IPS-NIHi11 (cell line): ENCODE measurements around the gene TMTC2.

ENCODE experiments used
- DNase-seq: peaks from one replicate; pipeline ENCODE4 v3.0.0; 2012; ENCODE audit warnings: mixed read lengths, low spot score

TMTC2 gene

DNA sequence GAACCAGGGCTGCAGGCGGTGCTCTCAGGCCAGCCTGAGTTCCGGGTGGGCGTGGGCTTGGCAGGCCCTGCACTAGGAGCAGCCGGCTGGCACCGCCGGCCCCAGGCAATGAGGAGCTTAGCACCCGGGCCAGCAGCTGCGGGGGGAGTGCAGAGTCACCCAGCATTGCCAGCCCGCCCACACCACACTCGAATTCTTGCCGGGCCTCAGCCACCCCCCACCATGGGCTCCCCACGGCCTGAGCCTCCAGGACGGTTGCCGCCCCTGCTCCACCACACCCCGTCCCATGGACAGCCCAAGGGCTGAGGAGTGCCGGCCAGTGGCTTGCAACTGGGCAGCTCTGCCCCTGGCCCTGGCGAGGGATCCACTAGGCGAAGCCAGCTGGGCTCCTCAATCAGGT, 453.4 kb downstream of the TMTC2 start:
- no peak for DNase-seq

DNA sequence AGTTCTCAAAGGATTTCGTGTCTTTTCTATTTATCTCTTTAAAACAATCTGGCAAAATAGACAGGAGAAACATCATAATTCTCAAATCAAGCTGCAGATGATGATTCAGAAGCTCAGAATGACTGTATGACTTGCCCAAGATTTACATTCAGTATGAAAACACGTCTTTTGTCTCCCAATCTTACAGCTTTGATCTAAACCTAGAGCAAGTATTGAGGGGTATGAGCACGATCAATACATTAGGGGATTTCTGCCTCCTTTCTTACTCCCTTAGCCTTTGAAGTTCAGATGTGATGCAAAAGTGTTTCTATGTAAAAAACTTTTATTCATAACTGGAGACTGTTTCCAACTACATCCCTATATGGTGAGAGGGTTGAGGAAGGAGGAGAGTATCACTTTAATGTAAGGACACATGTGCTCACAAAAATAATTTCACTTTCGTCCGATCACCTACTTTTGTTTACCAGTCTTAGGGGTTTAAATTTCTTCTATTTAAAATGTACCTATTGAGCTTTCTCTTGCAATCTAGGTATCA, 454.8 kb downstream of the TMTC2 start:
- no peak for DNase-seq

GRCh38 chr12:83142914-83143313, 456.2 kb downstream of the TMTC2 start:
- no peak for DNase-seq

DNA sequence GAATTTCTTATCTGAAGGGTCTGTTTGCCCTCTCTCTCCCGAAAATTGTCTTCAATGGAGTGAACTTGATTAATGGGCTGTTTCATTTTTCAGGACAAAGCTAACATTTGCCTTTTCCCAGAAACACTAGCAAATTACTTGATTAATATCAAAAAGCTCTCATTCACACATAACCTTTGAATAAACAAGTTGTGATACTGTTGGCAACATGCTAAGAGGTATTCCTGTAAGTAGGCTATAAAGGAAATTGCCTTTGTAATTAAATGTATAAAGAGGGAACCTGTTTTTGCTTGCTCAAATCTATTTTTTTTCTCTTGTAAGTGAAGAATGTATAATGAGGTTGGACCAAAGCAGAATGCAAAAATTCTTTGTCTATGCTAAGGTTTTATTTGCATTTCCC, 457.2 kb downstream of the TMTC2 start:
- no peak for DNase-seq

DNA sequence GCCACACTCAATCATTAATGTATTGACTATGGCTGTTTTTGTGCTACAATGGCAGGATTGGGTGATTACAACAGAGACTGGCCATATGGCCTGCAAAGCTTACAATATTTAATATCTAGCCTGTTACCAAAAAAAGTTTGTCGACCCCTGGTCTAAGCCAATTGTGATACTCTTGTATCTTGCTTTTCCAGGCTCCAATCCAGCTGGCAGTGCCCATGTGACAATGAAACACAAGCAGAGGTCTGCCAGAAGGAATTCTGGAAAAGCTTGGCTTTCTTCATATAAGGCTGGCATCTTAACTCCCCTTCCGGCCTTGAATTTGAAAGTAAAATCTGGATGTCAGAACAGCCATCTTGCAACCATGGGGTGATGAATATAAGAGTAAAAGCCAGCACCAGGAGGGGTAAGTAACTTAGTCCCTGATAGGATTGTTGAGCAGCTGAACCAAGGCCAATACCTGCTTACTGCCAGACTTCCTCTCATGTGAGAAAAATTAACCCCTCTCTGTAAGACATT, 458.7 kb downstream of the TMTC2 start:
- no peak for DNase-seq

DNA sequence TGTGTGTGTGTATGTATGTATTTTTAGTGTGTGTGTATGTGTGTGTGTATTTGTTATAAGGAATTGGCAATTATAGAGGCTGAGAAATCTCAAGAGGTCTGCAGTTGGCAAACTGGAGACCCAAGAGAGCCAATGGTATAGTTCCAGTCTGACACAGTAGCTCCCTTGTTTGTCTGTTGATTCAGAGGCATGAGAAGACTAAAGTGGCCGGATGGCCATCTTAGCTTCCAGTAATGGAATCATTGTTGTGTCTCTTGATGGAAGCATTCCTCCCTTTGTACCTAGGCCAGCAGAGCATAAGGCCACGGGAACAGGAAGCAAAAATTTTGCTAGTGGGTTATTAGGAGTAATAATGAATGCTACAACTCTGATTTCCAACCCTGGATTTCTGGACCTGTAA, 460.6 kb downstream of the TMTC2 start:
- no peak for DNase-seq

- DNase-seq, result no peak
Observed at GRCh38 chr12:83149987-83150386, 463.3 kb downstream of the TMTC2 start.

DNA sequence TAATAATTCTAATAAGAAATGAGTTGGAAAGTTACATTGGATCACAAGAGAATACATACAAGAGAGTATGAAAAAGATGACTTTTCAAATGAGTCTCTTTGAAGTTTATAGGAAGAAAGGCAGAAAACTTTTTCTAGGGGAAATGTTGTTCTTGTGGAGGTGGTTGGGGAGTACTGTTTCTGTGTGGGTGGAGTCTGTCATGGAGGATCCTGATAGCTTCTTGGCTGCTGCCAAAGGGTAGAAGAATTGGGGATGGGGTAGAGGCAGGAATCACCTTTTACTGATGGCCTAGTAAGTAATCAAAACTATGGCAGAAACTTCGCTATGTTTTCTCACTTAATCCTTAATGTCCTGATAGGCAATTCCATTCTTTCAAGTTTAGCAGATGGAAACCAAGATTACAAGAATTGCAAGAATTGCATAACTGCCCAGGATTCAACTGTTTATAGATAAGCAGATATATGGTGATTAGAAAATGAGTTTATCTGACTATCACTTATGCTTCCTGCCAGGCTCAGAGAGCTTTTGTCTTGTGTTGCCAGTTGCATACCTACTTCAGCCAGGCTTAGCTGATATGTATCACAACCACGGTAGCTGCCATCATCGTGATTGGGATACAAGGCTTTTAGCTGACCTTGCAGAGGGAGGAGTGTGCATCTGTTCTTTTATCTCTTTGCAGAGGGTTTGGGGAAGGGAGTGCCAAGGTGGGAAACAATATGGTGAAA, 463.9 kb downstream of the TMTC2 start:
- no peak for DNase-seq

DNA sequence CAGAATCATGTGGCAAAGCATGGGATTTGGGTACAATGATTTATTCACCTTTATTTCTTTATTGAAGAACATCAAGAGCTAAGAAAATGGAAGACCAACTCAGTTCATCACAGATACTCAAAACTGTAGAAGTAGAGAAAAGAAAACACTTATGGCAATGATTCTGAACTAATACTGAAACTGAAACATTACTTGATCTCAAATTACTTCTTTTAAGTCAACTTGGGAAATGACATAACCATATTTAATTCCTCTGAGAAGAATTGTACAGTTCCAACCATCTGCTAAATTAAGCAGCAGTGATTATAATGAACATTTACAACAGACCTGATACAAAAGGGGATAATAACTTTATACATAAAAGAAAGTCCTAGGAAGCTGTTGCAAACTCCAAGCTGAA, 466.5 kb downstream of the TMTC2 start:
- DNase-seq, result no peak

DNA sequence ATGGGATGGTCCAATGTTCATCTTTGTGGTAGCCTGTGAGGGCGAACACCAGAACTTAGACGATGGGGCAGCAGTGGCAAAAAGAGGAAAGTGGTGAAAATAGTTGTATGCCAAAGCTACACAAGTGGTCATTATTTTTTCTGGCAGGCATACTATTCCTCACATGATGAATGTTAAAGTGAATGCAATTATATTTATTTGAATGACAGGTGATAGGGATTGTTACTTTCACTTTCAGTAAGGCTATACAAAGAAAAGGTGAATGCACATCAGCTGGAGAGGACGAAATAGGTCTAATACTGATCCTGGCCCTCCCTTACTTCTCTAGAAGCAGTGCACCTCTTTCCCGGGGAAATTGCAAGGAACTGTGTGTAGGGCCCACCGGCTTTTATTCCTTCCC, 470.1 kb downstream of the TMTC2 start:
- DNase-seq, result no peak

DNA sequence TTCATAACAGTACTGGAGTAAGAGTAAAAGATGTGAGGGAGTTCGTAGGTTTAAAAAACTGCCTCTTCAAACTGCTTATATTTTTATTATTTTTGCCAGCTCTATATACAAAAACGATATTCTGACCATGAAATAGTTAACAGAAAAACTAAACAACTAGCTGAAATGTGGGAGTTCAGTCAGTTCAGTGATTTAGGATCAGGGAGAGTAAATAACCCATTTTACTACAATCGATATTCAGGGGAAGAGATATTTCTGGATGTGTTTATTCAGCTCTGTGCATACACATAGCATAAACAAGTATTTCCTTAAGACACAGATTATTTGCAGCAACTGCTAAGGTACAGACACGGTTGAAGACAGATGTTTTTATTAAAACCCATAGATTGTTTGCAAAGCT, 470.9 kb downstream of the TMTC2 start:
- no peak for DNase-seq

DNA sequence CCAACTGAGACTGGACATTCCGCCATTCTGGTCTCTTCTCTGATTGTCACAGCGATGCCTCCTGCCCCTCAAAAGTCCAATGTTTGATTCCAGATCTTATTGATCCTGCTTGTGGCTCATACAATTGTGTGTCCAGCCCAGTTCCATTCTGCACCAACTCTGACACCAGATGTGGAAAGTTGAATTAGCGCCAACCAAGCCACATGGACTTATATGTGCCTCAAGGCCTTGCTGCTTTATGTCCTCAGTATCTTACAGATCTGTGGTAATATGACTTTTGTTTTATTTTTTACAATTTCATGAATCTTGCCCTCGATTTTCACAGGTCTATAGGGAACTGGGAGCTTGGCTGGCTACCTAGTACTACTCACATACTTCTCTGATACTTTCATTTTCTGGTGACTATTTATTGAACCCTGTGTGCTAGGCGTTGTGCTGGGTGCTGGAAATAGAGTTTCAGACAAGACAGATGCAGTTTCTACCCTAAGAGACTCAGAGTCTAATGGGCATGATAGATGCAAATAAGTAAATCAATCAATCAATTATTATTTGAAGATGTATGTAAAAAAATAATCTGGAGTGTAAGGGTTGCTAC, 472.0 kb downstream of the TMTC2 start:
- DNase-seq, result no peak

GRCh38 chr12:83161456-83161855, 474.8 kb downstream of the TMTC2 start:
- DNase-seq, result no peak

GRCh38 chr12:83168751-83169150, 482.0 kb downstream of the TMTC2 start:
- DNase-seq, result no peak

DNA sequence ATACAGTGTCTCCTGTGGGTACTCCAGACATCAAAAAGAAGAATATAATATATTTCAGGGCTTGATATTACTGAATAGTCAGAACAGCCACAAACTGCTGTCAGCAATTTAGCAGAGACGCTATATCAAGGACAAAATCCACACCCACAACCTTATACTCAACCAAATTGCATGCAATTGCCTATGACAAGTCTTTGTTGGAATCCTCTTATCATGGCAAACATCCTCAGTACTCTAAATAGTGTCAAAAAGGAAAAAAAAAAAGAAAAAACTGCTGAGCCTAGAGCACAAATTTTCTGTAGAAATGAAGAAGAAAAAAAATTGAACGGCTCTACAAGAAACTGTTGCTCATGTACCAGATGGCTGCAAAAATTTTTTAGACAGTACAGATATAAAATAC, 485.7 kb downstream of the TMTC2 start:
- DNase-seq, result no peak

DNA sequence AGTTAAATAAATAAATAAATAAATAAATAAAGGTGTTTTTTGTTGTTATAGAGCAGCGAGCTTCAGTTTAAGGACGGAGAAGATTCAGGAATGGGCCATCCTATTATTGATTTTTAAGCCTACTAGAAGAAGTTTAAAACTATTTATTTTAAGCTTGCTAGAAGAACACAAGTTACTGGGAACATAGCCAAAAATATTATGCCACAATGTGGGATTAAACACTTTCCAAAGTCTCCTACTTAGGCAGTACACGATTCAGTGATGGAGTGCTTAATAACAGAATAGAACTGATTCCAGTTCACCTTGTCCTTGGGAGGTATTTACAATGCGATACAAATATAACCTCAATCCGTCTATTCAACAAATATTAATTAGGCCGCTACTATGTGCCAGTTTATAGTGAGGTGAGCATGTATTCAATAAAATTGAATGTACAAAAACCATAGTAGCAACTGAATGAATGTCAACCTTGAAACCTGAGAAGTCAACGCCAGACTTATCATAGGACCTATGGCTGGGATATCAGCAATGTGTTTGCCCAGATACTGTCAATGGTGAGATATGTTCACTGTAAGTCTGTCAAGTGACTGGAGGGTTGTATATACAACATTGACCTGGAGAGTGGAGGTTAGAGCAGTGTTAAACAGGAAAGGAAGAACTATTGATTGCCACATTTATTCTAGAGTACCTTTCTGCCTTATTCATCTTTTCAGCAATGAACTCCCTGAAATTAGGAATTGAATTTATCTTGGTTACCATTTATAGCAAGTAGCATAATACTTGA, 486.4 kb downstream of the TMTC2 start:
- DNase-seq, result no peak

DNA sequence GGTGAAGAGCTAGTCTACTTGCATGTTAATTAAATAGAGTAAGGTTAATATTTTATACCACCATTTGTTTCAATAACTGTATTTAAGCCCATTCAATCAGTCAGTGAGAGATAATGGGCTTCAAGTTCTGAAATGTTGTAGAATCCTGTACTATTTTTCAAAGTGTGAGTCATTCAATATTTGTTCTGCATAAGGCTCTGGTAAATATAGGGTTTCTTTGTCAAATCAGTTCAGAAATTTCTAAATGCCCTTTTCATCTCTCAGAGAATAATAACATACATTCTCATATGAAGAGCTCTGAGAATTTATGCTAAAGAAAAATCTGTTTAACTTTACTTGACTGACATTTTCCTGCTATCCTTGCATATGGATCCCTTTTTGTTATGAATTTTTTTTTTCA, 493.3 kb downstream of the TMTC2 start:
- DNase-seq, result no peak

DNA sequence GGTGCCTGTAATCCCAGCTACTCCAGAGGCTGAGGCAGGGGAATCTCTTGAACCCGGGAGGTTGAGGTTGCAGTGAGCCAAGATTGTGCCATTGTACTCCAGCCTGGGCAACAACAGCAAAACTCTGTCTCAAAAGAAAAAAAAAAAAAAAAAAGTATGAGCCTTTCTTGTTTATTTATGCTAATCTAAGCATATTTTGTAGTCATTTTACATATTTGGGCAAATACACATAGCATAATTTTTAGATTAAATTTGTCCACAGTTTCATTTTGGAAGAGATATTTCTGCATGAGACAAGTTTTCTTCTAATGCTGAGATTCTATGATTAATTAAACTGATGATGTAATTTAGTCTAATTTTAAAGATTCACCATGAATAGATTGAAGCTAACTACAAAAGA, 494.4 kb downstream of the TMTC2 start:
- no peak for DNase-seq

GRCh38 chr12:83183132-83183531, 496.4 kb downstream of the TMTC2 start:
- DNase-seq, result no peak
